ENCODE results near the gene INAFM2. TPM values are rescaled to one million over a fixed set of nuclear protein-coding genes. Genes with fewer than 3 reads are reported as not detected.

The INAFM2 gene
- polyA plus RNA-seq, 2 of the 4 experiments (the other 2 are of a cell fraction), result 2.8 to 3.8 TPM

DNA sequence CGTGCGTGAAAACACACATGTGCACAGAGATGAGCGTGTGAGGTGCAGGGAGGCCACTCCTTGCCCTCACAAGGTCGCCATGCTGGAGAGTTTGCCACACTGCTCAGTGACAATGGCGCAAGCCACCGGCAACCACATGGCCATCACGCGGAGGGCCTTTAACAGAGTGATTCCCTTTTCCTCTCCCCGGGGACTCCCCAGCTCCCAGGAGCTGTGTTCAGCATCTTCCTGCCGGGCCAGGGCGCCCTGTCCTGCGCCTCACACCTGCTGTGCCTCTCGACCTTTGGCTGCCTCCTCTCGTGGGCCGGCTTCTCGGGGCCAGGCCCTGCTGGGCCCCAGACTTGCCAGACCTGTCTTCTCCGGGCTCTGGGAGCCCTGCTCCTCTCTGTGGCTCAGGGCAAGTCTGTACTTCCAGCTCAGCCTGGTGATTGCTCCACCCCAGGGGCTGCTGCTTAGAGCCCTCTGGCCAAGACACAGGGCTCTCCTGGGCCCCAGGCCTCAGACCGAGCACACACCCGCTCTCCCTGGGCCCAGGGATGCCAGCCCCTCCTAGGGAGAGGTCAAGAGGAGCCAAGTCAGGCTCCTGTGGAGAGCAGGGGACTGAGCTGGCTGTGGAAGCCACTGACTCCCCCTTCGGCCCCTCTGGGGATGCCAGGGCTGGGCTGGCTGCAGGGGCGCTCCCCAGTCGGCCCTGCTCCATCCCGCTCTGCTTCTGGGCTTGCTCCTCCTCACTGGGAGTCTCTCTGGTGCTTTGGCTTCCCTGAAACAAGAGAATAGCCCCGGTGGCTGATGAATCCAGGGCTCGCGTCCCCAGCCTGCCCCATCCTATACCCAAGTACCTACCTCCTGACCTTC lies 11.7 kb downstream of the INAFM2 start:
- FAIRE-seq (no peak), ATAC-seq (no peak), DNase-seq (ENCODE audit: low read depth in 1 of 2, low spot score in 1 of 2) (no peak)
- WGBS (ENCODE audit: missing lambda C conversion rate), result 87% methylated on average over 23 of the region's 26 CpGs
- Histone ChIP-seq H3K27ac (no peak overlapping the region), H3K9me3 (no peaks in the 10 kb centered on the region), H3K4me3 (no peak overlapping the region), H3K4me2 (no peak overlapping the region), H3K4me1 (peaks cover 24% of the 10 kb centered on the region)
- POLR2A ChIA-PET, result interaction anchor here (0.9 kb wide), 1 partner anchor 16 kb away, joined by 3 read pairs; no protein-coding TSS in a partner anchor
- CTCF ChIA-PET, result interaction anchor here (1.0 to 8.6 kb wide), 9 partner anchors 9 to 87 kb away, joined by 3 to 139 read pairs (median 7); partner anchors contain the start of gene INAFM2
- no peak for TF ChIP-seq RARB (CRISPR knock-in tag; IDR thresholded peaks at IDR 0.05)
- TF ChIP-seq ZFP36 (IDR thresholded peaks at IDR 0.05; ENCODE audit: borderline replicate concordance, partially characterized antibody), result no peak
- no peak for TF ChIP-seq HOXB13 (CRISPR knock-in tag; IDR thresholded peaks at IDR 0.05; ENCODE audit: low read depth)
- no peak for TF ChIP-seq ZNF302 (CRISPR knock-in tag; IDR thresholded peaks at IDR 0.05)
- TF ChIP-seq, protein P1, sequence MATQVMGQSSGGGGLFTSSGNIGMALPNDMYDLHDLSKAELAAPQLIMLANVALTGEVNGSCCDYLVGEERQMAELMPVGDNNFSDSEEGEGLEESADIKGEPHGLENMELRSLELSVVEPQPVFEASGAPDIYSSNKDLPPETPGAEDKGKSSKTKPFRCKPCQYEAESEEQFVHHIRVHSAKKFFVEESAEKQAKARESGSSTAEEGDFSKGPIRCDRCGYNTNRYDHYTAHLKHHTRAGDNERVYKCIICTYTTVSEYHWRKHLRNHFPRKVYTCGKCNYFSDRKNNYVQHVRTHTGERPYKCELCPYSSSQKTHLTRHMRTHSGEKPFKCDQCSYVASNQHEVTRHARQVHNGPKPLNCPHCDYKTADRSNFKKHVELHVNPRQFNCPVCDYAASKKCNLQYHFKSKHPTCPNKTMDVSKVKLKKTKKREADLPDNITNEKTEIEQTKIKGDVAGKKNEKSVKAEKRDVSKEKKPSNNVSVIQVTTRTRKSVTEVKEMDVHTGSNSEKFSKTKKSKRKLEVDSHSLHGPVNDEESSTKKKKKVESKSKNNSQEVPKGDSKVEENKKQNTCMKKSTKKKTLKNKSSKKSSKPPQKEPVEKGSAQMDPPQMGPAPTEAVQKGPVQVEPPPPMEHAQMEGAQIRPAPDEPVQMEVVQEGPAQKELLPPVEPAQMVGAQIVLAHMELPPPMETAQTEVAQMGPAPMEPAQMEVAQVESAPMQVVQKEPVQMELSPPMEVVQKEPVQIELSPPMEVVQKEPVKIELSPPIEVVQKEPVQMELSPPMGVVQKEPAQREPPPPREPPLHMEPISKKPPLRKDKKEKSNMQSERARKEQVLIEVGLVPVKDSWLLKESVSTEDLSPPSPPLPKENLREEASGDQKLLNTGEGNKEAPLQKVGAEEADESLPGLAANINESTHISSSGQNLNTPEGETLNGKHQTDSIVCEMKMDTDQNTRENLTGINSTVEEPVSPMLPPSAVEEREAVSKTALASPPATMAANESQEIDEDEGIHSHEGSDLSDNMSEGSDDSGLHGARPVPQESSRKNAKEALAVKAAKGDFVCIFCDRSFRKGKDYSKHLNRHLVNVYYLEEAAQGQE (IDR thresholded peaks at IDR 0.05), result no peak
- TF ChIP-seq, protein P2, sequence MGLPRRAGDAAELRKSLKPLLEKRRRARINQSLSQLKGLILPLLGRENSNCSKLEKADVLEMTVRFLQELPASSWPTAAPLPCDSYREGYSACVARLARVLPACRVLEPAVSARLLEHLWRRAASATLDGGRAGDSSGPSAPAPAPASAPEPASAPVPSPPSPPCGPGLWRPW (IDR thresholded peaks at IDR 0.05), result no peak
- no peak for TF ChIP-seq HOXA7 (CRISPR knock-in tag; IDR thresholded peaks at IDR 0.05)
- TF ChIP-seq HEYL (CRISPR knock-in tag; IDR thresholded peaks at IDR 0.05), result no peak
- no peak for TF ChIP-seq MAZ (IDR thresholded peaks at IDR 0.05; ENCODE audit: borderline replicate concordance, low read depth, low read length)
- TF ChIP-seq KDM5A (IDR thresholded peaks at IDR 0.05), result no peak
- TF ChIP-seq, protein P3, sequence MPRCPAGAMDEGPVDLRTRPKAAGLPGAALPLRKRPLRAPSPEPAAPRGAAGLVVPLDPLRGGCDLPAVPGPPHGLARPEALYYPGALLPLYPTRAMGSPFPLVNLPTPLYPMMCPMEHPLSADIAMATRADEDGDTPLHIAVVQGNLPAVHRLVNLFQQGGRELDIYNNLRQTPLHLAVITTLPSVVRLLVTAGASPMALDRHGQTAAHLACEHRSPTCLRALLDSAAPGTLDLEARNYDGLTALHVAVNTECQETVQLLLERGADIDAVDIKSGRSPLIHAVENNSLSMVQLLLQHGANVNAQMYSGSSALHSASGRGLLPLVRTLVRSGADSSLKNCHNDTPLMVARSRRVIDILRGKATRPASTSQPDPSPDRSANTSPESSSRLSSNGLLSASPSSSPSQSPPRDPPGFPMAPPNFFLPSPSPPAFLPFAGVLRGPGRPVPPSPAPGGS (IDR thresholded peaks at IDR 0.05), result no peak
- no peak for TF ChIP-seq HOXB5 (CRISPR knock-in tag; IDR thresholded peaks at IDR 0.05)
- TF ChIP-seq SMC3 (IDR thresholded peaks at IDR 0.05), result no peak

DNA sequence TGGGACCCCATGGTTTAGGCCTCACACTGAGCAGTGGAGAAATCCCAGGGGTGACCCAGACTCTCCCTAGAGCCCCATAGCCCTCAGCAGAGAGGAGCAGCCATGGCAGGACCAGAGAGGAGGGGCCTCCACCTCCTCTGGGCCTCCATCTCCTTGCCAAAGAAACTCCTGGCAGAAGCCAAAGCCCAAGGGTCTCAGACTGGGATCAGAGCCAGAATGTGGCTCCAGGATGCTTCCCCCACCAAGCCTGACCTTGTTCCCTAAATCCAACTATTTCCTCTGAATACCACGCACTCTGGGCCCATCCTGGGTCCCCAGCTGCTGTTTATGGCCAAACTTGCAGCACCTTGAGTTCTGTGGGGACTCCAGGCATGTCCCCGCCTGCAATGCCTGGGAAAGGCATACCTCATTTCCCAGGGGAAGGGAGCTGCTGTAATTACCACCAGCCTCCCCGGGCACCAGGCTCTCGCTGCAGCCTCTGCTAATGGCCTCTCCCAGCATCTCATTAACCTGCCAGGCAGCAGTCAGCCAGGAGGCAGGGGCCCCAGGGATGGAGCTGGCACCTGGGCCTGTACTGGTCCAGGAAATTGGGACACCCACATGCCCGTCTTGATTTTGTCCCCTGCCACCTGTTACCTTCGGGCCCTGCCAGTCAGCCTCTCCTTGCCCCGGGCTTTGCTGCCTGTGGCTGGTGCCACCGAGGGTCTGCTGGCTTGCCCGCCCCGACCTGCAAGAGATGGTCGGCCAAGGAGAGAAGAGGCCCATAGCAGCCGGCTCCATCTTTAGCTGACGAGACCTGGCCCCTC lies 12.6 kb downstream of the INAFM2 start:
- Histone ChIP-seq H3K4me1 (peaks cover 27% of the 10 kb centered on the region), H3K4me2 (no peak overlapping the region), H3K27ac (no peak overlapping the region), H3K9me3 (no peaks in the 10 kb centered on the region), H3K4me3 (no peak overlapping the region)
- WGBS (ENCODE audit: missing lambda C conversion rate), result 90% methylated on average over 11 of the region's 13 CpGs
- DNase-seq (ENCODE audit: low read depth in 1 of 2, low spot score in 1 of 2) (no peak), ATAC-seq (no peak), FAIRE-seq (no peak)
- POLR2A ChIA-PET, result no interaction called here
- CTCF ChIA-PET, result interaction anchor here (1.0 to 8.6 kb wide), 11 partner anchors 8 to 86 kb away, joined by 3 to 139 read pairs (median 12); partner anchors contain the start of genes ANKRD63, DISP2, INAFM2 and PHGR1
- TF ChIP-seq, protein P4, sequence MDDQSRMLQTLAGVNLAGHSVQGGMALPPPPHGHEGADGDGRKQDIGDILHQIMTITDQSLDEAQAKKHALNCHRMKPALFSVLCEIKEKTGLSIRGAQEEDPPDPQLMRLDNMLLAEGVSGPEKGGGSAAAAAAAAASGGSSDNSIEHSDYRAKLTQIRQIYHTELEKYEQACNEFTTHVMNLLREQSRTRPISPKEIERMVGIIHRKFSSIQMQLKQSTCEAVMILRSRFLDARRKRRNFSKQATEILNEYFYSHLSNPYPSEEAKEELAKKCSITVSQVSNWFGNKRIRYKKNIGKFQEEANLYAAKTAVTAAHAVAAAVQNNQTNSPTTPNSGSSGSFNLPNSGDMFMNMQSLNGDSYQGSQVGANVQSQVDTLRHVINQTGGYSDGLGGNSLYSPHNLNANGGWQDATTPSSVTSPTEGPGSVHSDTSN (IDR thresholded peaks at IDR 0.05), result no peak
- TF ChIP-seq, protein P1 (IDR thresholded peaks at IDR 0.05), result no peak
- no peak for TF ChIP-seq CBX8 (IDR thresholded peaks at IDR 0.05)
- TF ChIP-seq ESRRA (IDR thresholded peaks at IDR 0.05; ENCODE audit: borderline replicate concordance, low read length), result no peak
- no peak for TF ChIP-seq NPAS2 (CRISPR knock-in tag; IDR thresholded peaks at IDR 0.05; ENCODE audit: borderline replicate concordance)
- no peak for TF ChIP-seq HDAC2 (IDR thresholded peaks at IDR 0.05)
- no peak for TF ChIP-seq ZFP36 (IDR thresholded peaks at IDR 0.05; ENCODE audit: borderline replicate concordance, partially characterized antibody)
- TF ChIP-seq FOXS1 (CRISPR knock-in tag; IDR thresholded peaks at IDR 0.05), result no peak
- no peak for TF ChIP-seq MAFK (IDR thresholded peaks at IDR 0.05; ENCODE audit: partially characterized antibody)
- TF ChIP-seq SMC3 (IDR thresholded peaks at IDR 0.05), result no peak
- no peak for TF ChIP-seq EHF (CRISPR knock-in tag; IDR thresholded peaks at IDR 0.05)
- no peak for TF ChIP-seq CEBPB (IDR thresholded peaks at IDR 0.05)
- TF ChIP-seq, protein P5, sequence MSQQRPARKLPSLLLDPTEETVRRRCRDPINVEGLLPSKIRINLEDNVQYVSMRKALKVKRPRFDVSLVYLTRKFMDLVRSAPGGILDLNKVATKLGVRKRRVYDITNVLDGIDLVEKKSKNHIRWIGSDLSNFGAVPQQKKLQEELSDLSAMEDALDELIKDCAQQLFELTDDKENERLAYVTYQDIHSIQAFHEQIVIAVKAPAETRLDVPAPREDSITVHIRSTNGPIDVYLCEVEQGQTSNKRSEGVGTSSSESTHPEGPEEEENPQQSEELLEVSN (IDR thresholded peaks at IDR 0.05; ENCODE audit: borderline replicate concordance, low read depth), result no peak
- no peak for TF ChIP-seq SREBF2 (IDR thresholded peaks at IDR 0.05)
